ENCODE results near the gene TMEM62.
"Not testable (repeated sequence)": the region's sequence is repeated elsewhere in the genome, so short reads cannot be mapped to it uniquely, and the experiment has no call there.

GRCh38 chr15:43225950-43226255 lies 92.5 kb downstream of the TMEM62 start:
- TF ChIP-seq CTCF, POLR2A (IDR thresholded peaks at IDR 0.05): not testable (repeated sequence)

All from right lobe of liver (tissue), 4 donors.